G401.6 (cell line): ENCODE data around the gene NFATC1.

Source experiments
- FAIRE-seq: peaks from 2 replicates; lab custom pipeline; 2012; peaks lifted over from hg19 to GRCh38; lab: Jason Lieb, UNC

Gene NFATC1

GRCh38 chr18:79556829-79557585 is 161.3 kb downstream of the NFATC1 start:
- no peak for FAIRE-seq

GRCh38 chr18:79558196-79558932 is 162.6 kb downstream of the NFATC1 start:
- no peak for FAIRE-seq

GRCh38 chr18:79558933-79559416 is 163.2 kb downstream of the NFATC1 start:
- no peak for FAIRE-seq

- FAIRE-seq = no peak
These were observed 163.7 kb downstream of the NFATC1 start for GRCh38 chr18:79559436-79559835.

GRCh38 chr18:79560042-79560860 is 164.5 kb downstream of the NFATC1 start:
- FAIRE-seq = no peak

- FAIRE-seq = no peak
These were observed 165.1 kb downstream of the NFATC1 start for GRCh38 chr18:79560861-79561210.

GRCh38 chr18:79563949-79564348 is 168.2 kb downstream of the NFATC1 start:
- peak; percentile 61 for FAIRE-seq

GRCh38 chr18:79564441-79564840 is 168.7 kb downstream of the NFATC1 start:
- no peak for FAIRE-seq

GRCh38 chr18:79566771-79567431 is 171.2 kb downstream of the NFATC1 start:
- no peak for FAIRE-seq

GRCh38 chr18:79567481-79568147 is 171.9 kb downstream of the NFATC1 start:
- no peak for FAIRE-seq

- no peak for FAIRE-seq
These were observed 172.9 kb downstream of the NFATC1 start for GRCh38 chr18:79568543-79569205.

GRCh38 chr18:79569720-79570119 is 174.0 kb downstream of the NFATC1 start:
- FAIRE-seq = no peak

- FAIRE-seq = no peak
These were observed 174.8 kb downstream of the NFATC1 start for GRCh38 chr18:79570266-79571201.

GRCh38 chr18:79571211-79572092 is 175.7 kb downstream of the NFATC1 start:
- FAIRE-seq = no peak

GRCh38 chr18:79572093-79572780 is 176.5 kb downstream of the NFATC1 start:
- no peak for FAIRE-seq

- no peak for FAIRE-seq
These were observed 177.2 kb downstream of the NFATC1 start for GRCh38 chr18:79572848-79573451.

GRCh38 chr18:79573921-79574491 is 178.3 kb downstream of the NFATC1 start:
- FAIRE-seq = no peak
